GM21723 (cell line): ENCODE data around the gene ZNF587B.
A peak's percentile ranks its signal among the peaks of the same experiment; 100 is the strongest.
"Not testable (repeated sequence)": the region's sequence is repeated elsewhere in the genome, so short reads cannot be mapped to it uniquely, and the experiment has no call there.

Experiments
- ATAC-seq: cut with Tn5 transposase; IDR thresholded peaks from one replicate; pipeline ENCODE4 v1.9.1; 2021; ENCODE audit warnings: mild to moderate bottlenecking, moderate library complexity; ENCODE audit not compliant: unreplicated experiment

Gene ZNF587B

DNA sequence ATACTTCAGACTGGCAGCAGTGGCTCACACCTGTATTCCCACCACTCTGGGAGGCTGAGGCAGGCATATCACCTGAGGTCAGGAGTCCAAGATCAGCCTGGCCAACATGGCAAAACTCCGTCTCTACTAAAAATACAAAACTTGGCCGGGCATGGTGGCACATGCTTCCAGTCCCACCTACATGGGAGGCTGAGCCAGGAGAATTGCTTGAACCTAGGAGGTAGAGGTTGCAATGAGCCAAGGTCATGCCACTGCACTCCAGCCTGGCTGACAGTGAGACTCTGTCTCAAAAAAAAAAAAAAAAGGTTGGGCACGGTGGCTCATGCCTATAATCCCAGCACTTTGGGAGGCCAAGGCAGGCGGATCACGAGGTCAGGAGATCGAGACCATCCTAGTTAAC lies 39.6 kb downstream of the ZNF587B start:
- ATAC-seq = not testable (repeated sequence)

DNA sequence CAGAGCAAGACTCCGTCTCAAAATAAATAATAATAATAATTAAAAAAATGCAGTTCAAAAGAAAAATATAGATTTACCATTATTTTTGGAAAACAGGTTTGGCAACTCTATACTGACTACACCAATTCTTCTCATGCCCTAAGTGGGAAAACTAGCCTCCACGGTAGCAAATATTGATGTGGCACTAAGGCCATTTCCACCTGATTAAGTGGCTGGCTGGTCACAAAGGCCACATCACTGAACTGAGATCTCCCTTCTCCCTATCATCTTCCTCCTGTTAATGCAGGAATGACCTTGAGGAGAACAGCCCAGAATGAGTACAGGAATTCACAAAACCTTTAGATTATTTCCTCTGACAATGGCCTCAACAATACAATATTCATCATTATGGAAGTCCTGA lies 40.1 kb downstream of the ZNF587B start:
- no peak for ATAC-seq

DNA sequence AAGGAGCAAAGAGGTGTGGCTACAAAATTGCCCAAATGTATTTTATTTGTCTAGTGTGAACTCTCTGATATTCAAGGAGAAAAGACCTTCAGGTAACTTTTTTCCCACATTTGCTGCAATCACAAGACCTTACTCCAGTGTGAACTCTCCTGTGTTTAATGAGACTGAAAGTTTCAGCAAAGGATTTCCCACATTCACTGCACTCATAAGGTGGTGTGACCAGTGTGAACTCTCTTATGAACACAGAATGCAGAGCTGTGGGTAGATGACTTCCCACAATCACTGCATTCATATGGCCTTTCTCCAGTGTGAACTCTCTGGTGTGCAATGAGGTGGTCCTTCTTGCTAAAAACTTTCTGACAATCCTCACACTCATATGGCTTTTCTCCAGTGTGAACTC lies 42.4 kb downstream of the ZNF587B start:
- ATAC-seq = no peak

- not testable (repeated sequence) for ATAC-seq
Observed at GRCh38 chr19:57873883-57874799, 44.0 kb downstream of the ZNF587B start.

GRCh38 chr19:57886046-57886445 lies 55.9 kb downstream of the ZNF587B start:
- ATAC-seq = no peak

DNA sequence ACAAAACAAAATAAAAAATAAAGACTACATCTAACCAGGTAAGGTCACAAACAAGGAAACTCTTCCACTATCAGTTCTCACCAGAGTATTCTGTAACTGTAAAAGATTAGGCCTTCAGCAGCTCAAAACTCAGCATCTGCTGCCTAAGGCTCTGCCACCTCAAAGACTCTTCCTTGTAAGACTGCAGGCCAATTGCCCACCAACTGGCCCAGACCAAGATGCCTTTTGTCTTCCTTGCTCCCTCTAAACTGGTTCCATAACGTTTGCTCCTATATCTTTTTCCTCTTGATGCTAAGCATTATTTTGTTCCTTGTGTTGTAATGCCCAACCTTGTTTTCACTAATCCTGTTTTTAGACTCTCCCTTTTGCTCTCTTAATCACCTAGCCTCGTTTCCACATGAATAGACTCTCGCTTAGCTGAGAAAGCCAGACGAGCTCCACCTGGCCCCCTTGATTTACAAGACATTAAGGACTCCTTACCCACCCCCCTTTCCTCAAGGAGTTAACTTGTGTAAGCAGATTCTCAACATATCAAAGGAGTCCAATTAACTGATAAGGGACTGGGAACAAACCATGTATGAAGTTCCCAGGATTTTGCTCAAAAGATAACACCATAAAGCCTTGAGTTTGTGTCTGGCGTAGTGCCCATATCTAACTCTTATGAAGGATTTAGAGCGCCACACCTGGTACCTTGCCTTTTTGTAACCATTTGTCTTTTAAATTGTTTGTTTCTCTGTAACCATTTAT lies 57.3 kb downstream of the ZNF587B start:
- ATAC-seq = no peak

DNA sequence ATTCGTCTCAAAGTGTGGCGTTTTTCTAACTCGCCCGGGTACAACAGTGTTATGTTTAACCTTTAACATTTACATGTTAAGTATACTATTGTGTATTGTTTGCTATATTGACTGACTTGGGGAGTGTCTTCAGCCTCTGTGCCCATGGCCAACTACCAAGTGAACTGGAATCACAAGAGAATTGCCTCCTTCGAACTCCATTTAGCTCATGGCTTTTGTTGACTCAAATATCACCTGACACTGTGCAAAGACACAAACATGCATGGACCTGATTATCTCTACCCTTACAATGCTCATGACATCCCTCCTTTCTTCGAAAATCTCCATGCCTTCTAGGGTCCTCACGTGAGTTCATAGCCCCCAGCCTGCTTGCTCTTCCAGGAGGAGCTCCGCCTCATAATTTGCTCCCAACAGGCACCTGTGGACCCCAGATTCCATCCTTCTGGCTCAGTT lies 58.0 kb downstream of the ZNF587B start:
- ATAC-seq = no peak

GRCh38 chr19:57888560-57889231 lies 58.6 kb downstream of the ZNF587B start, which contains the start of gene ZNF814:
TSS of gene ZNF814 (minus strand) at chr19:57889037. CDS start at chr19:57888802, 235 bp downstream.
- ATAC-seq = peak; percentile 76

- ATAC-seq = not testable (repeated sequence)
Observed at GRCh38 chr19:57890706-57891105, 60.6 kb downstream of the ZNF587B start.
